Stimulated activated CD8-positive, alpha-beta memory T cell treated with anti-CD3 and anti-CD28 coated beads, Interleukin-15, amount 100 ng/mL, for 24 hours (primary cell): Measurements from ENCODE around the gene IFI27.
"Not testable (repeated sequence)": the region's sequence is repeated elsewhere in the genome, so short reads cannot be mapped to it uniquely, and the experiment has no call there.

Experiments used
- DNase-seq: peaks from one replicate; pipeline ENCODE4 v3.0.0-alpha.2; 2020; ENCODE audit warnings: low read depth

Gene IFI27

GRCh38 chr14:94156143-94156542 lies 45.6 kb downstream of the IFI27 start:
- DNase-seq: not testable (repeated sequence)

- no peak for DNase-seq
Measured at GRCh38 chr14:94157197-94157596, 46.7 kb downstream of the IFI27 start.

- no peak for DNase-seq
Measured at GRCh38 chr14:94158239-94158883, 47.8 kb downstream of the IFI27 start.

- no peak for DNase-seq
Measured at GRCh38 chr14:94161058-94161457, 50.5 kb downstream of the IFI27 start.

- DNase-seq: no peak
Measured at GRCh38 chr14:94161981-94162380, 51.4 kb downstream of the IFI27 start.

- DNase-seq: no peak
Measured at GRCh38 chr14:94162466-94162865, 51.9 kb downstream of the IFI27 start.

GRCh38 chr14:94163796-94164195 lies 53.3 kb downstream of the IFI27 start:
- DNase-seq: no peak

GRCh38 chr14:94164685-94165431 lies 54.3 kb downstream of the IFI27 start:
- DNase-seq: no peak

- no peak for DNase-seq
Measured at GRCh38 chr14:94165744-94166143, 55.2 kb downstream of the IFI27 start.
